PC-9 (cell line): ENCODE results near the gene SYNM. TPM values are rescaled to one million over a fixed set of nuclear protein-coding genes. Genes with fewer than 3 reads are reported as not detected.

Experiments
- BruUV-seq: library from RNA; stranded (reverse); fragments of 400-500 nt; replicated peaks from 2 replicates; lab custom pipeline; 2021; lab: Mats Ljungman, UMichigan
- CTCF ChIA-PET: fragments of 300-600 bp; sonication (Branson Sonifier 250); formaldehyde crosslinking; loops from one replicate; lab custom pipeline; 2022; ENCODE audit warnings: antibody characterized with exemption; lab: Charles Lee
- POLR2A ChIA-PET: fragments of 300-600 bp; sonication (Branson Sonifier 250); formaldehyde crosslinking; loops from one replicate; lab custom pipeline; 2022; ENCODE audit warnings: antibody characterized with exemption; ENCODE audit not compliant: unreplicated experiment; lab: Charles Lee
- DNase-seq, 2 experiments: peaks; one replicate each; pipeline versions ENCODE4 v3.0.0 to v3.0.0-alpha.2; 2015 to 2022; ENCODE audit warnings: mixed read lengths in 1 of 2
- H2AFZ ChIP-seq: fragments of 200-600 bp; sonication (generic); 2 replicates; pipeline ENCODE4 v1.8.1; 2017; ENCODE audit warnings: antibody characterized with exemption
- H3F3A ChIP-seq: fragments of 200-600 bp; sonication (generic); 2 replicates; pipeline ENCODE4 v1.8.1; 2017; ENCODE audit warnings: antibody characterized with exemption, mild to moderate bottlenecking, low read depth; ENCODE audit not compliant: insufficient read depth
- H3K27ac ChIP-seq: fragments of 200-600 bp; sonication (generic); 2 replicates; pipeline ENCODE4 v1.6.1; 2016; ENCODE audit warnings: mixed run types
- H3K27me3 ChIP-seq: fragments of 200-600 bp; sonication (generic); 2 replicates; pipeline ENCODE4 v1.6.1; 2016; ENCODE audit warnings: low read depth, mixed run types; ENCODE audit not compliant: insufficient read depth
- H3K36me3 ChIP-seq: fragments of 200-600 bp; sonication (generic); 2 replicates; pipeline ENCODE4 v1.6.1; 2016; ENCODE audit warnings: low read depth, mixed run types
- H3K4me1 ChIP-seq: fragments of 200-600 bp; sonication (generic); replicated peaks from 2 replicates; pipeline ENCODE4 v1.6.1; 2016; ENCODE audit warnings: mixed run types; ENCODE audit not compliant: insufficient read depth
- H3K4me2 ChIP-seq: fragments of 200-600 bp; sonication (generic); 2 replicates; pipeline ENCODE4 v1.6.1; 2017; ENCODE audit warnings: mixed run types
- H3K4me3 ChIP-seq: fragments of 200-600 bp; sonication (generic); 2 replicates; pipeline ENCODE4 v1.6.1; 2016; ENCODE audit warnings: mixed run types
- H3K79me2 ChIP-seq: fragments of 200-600 bp; sonication (generic); 2 replicates; pipeline ENCODE4 v1.6.1; 2017; ENCODE audit warnings: low read depth, mixed run types
- H3K9me2 ChIP-seq: fragments of 200-600 bp; sonication (generic); 2 replicates; pipeline ENCODE4 v1.8.1; 2017; ENCODE audit warnings: mild to moderate bottlenecking; ENCODE audit not compliant: insufficient read depth
- H3K9me3 ChIP-seq: fragments of 200-600 bp; sonication (generic); 2 replicates; pipeline ENCODE4 v1.8.1; 2016; ENCODE audit warnings: low read depth; ENCODE audit not compliant: insufficient read depth
- H4K20me1 ChIP-seq: fragments of 200-600 bp; sonication (generic); 2 replicates; pipeline ENCODE4 v1.8.1; 2017; ENCODE audit not compliant: insufficient read depth
- EZH2 ChIP-seq: fragments of 200-600 bp; sonication (generic); IDR thresholded peaks from 2 replicates; pipeline ENCODE4 v1.8.0; 2017; ENCODE audit warnings: antibody characterized with exemption, low read depth
- intact Hi-C: fragments of 100-400 bp; cut with micrococcal nuclease; formaldehyde crosslinking; loops from one replicate; pipeline ENCODE4 v1.10.0; 2022; ENCODE audit not compliant: unreplicated experiment
- total RNA-seq: library from RNA; stranded (reverse); gene quantifications from 2 replicates; pipeline ENCODE4 v1.2.3, GENCODE V29; 2021
- TF ChIP-seq, protein P1 (sequence below): fragments of 200-600 bp; sonication (generic); conservative IDR thresholded peaks from 2 replicates; pipeline ENCODE4 v1.6.1; 2017; ENCODE audit warnings: mixed run types, antibody characterized with exemption, mild to moderate bottlenecking, moderate library complexity

SYNM gene
- total RNA-seq, 1 experiment from 2014 or later: 2.4 TPM

DNA sequence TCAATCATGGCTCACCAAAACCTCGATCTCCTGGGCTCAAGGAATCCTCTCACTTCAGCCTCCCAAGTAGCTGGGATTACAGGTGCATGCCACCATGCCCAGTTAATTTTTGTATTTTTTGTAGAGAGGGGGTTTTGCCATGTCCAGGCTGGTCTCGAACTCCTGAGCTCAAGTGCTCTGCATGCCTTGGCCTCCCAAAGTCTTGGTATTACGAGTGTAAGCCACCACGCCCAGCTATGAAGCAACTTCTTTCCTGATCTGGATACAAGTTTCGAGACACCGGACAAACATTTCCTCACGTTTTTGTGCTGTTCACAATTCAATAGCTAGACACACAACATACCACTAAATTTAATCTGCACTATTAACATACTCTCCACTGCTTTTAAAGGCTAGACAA, 3.4 kb upstream of the SYNM start:
- Histone ChIP-seq H3K4me1 (no peaks in the 10 kb centered on the region), H3K27ac (no peak overlapping the region), H3F3A (no peaks in the 10 kb centered on the region), H2AFZ (no peak overlapping the region), H3K36me3 (no peaks in the 10 kb centered on the region), H3K4me3 (no peak overlapping the region), H3K9me3 (no peaks in the 10 kb centered on the region), H3K27me3 (peaks cover 10% of the 10 kb centered on the region; the same call in 1 of the 2 replicates), H3K79me2 (no peaks in the 10 kb centered on the region), H3K9me2 (no peaks in the 10 kb centered on the region), H4K20me1 (no peaks in the 10 kb centered on the region), H3K4me2 (no peak overlapping the region)
- POLR2A ChIA-PET: interaction anchor here (0.7 kb wide), 1 partner anchor 27 kb away, joined by 3 read pairs; no protein-coding TSS in a partner anchor
- no TSS peak for BruUV-seq
- intact Hi-C loops: loop anchor here (10.0 kb wide), 1 partner anchor 633 kb away; the partner anchor contains the start of gene LYSMD4
- TF ChIP-seq, protein P1, sequence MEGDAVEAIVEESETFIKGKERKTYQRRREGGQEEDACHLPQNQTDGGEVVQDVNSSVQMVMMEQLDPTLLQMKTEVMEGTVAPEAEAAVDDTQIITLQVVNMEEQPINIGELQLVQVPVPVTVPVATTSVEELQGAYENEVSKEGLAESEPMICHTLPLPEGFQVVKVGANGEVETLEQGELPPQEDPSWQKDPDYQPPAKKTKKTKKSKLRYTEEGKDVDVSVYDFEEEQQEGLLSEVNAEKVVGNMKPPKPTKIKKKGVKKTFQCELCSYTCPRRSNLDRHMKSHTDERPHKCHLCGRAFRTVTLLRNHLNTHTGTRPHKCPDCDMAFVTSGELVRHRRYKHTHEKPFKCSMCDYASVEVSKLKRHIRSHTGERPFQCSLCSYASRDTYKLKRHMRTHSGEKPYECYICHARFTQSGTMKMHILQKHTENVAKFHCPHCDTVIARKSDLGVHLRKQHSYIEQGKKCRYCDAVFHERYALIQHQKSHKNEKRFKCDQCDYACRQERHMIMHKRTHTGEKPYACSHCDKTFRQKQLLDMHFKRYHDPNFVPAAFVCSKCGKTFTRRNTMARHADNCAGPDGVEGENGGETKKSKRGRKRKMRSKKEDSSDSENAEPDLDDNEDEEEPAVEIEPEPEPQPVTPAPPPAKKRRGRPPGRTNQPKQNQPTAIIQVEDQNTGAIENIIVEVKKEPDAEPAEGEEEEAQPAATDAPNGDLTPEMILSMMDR: no peak
- TF ChIP-seq EZH2: no peak
- CTCF ChIA-PET: no interaction called here
- no peak for DNase-seq

DNA sequence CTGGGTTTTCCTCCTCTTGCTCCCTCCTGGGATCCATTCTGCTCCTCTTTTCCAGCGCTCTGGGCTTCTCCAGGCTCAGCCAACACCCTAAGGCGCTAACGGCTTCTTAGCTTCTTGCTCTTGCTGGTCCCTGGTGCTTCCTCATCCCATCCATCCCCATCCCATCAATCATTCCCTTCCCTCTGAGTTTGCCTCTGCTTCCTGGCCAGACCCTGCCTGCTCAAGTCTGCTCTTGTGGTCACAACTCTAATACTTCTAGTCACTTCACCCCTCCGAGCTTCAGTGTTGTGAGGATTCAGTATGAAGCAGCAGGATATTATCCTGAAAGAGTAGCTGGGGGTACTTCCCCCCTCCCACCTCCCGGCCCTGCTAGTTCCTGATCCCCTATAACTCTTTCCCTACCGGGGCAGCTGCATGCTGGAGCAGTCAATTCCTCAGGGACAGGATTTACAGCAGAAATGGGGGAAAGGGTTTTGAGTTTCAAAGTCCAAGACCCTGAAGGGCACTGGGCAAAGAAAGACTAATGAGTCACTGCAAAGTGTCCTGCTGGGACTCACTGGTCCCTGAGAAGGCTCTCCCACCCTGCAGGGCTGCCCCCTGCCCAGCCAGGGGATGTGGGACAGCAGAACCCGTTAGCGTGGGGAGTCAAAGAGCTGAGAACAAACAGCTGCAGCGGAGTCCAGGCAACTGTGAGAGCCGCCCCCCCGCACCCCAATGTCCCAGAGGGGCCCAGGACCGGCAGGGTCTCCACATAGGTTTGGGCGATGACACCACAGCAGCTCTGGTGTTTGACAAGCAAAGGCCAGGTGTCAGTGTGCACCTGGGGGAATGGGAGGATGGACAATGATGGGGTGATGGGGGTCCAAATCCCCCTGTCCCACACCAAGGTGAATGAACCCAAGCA, 2.3 kb upstream of the SYNM start:
- H3K27ac ChIP-seq: no peak overlapping the region
- 0 out of 2 replicates have a peak, but pooled peaks cover 4% of the 10 kb centered on the region for H3K27me3 ChIP-seq
- H3F3A ChIP-seq: no peaks in the 10 kb centered on the region
- no peaks in the 10 kb centered on the region for H3K36me3 ChIP-seq
- no peak overlapping the region for H3K4me2 ChIP-seq
- no peak for DNase-seq
- H3K4me3 ChIP-seq: no peak overlapping the region
- H4K20me1 ChIP-seq: no peaks in the 10 kb centered on the region
- intact Hi-C loops: loop anchor here (10.0 kb wide), 1 partner anchor 632 kb away; the partner anchor contains the start of gene LYSMD4
- TF ChIP-seq, protein P1: no peak
- TF ChIP-seq EZH2: no peak
- H3K4me1 ChIP-seq: no peaks in the 10 kb centered on the region
- ChIA-PET POLR2A (interaction anchor here (0.7 kb wide), 1 partner anchor 28 kb away, joined by 3 read pairs; no protein-coding TSS in a partner anchor), CTCF (interaction anchor here (0.6 kb wide), 1 partner anchor 128 kb away, joined by 3 read pairs; no protein-coding TSS in a partner anchor)
- H3K9me3 ChIP-seq: no peaks in the 10 kb centered on the region
- no peaks in the 10 kb centered on the region for H3K9me2 ChIP-seq
- H3K79me2 ChIP-seq: no peaks in the 10 kb centered on the region
- BruUV-seq: no TSS peak
- no peak overlapping the region for H2AFZ ChIP-seq

DNA sequence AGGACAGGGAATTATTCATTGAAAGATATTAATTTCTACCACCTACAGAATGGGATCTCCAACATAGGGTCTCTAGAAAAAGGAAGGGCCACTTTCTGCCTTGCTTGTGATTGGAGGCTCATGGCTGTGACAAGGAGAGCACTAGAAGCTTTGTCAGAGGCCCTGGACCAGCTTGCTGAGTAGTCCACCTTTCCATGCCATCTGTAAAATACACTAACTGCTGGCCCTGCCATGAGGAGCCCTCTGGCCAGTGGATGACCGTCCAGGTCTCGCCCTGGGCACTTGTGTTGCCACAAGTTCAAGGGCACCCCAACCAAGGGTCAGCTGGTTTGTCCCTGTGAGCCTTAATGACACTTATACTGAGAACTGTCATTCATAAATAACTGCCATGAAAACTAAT, 1.6 kb upstream of the SYNM start:
- POLR2A ChIA-PET: no interaction called here
- Histone ChIP-seq H3K9me3 (no peaks in the 10 kb centered on the region), H3K27ac (no peak overlapping the region), H3K79me2 (no peaks in the 10 kb centered on the region), H4K20me1 (no peaks in the 10 kb centered on the region), H3K9me2 (no peaks in the 10 kb centered on the region), H3K27me3 (0 out of 2 replicates have a peak, but pooled peaks cover 4% of the 10 kb centered on the region), H3K4me2 (no peak overlapping the region), H3K36me3 (no peaks in the 10 kb centered on the region), H3K4me3 (no peak overlapping the region), H3K4me1 (no peaks in the 10 kb centered on the region), H2AFZ (no peak overlapping the region), H3F3A (no peaks in the 10 kb centered on the region)
- intact Hi-C loops: loop anchor here (10.0 kb wide), 1 partner anchor 632 kb away; the partner anchor contains the start of gene LYSMD4
- no TSS peak for BruUV-seq
- DNase-seq: no peak
- TF ChIP-seq, protein P1: no peak
- no peak for TF ChIP-seq EZH2
- CTCF ChIA-PET: interaction anchor here (0.6 to 0.7 kb wide), 2 partner anchors 14 to 127 kb away, joined by 3 read pairs; no protein-coding TSS in a partner anchor
